ENCODE results near the gene ME2. TPM values are rescaled to one million over a fixed set of nuclear protein-coding genes. Genes with fewer than 3 reads are reported as not detected.

Gene ME2
- total RNA-seq, 4 donors from 2014 or later = 32.6 to 55.8 (median 48.0) TPM

DNA sequence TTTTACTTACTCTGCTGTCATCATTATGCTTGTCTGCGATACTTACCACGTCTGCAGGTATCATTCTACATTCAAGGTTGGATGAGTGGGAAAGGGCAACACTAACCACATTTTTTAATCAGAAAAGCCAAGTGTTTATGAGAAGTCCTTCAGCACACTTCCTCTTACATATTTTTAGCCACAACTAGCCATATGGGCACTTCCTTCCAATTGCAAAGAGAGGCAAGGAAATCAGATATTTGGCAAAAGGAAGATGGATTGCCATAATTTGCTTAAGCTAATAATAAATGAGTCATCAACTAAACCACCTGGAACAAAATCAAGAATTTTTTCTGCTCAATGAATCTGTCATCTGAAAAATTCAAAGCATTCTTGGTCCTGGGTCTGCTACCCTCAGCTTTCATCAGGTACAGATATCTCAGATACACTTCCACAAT is 42.4 kb upstream of the ME2 start:
- DNase-seq (ENCODE audit: low spot score in 2 of 2) = no peak
- no peak overlapping the region for H3K4me3 ChIP-seq
- H3K4me1 ChIP-seq = peaks cover 0 to 5% (median 0%) of the 10 kb centered on the region in 4 donors
- WGBS, 2 donors = 59 to 74% methylated on average over 2 of the region's 2 CpGs
- H3K27ac ChIP-seq = no peak overlapping the region
- TF ChIP-seq, protein P1, sequence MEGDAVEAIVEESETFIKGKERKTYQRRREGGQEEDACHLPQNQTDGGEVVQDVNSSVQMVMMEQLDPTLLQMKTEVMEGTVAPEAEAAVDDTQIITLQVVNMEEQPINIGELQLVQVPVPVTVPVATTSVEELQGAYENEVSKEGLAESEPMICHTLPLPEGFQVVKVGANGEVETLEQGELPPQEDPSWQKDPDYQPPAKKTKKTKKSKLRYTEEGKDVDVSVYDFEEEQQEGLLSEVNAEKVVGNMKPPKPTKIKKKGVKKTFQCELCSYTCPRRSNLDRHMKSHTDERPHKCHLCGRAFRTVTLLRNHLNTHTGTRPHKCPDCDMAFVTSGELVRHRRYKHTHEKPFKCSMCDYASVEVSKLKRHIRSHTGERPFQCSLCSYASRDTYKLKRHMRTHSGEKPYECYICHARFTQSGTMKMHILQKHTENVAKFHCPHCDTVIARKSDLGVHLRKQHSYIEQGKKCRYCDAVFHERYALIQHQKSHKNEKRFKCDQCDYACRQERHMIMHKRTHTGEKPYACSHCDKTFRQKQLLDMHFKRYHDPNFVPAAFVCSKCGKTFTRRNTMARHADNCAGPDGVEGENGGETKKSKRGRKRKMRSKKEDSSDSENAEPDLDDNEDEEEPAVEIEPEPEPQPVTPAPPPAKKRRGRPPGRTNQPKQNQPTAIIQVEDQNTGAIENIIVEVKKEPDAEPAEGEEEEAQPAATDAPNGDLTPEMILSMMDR (IDR thresholded peaks at IDR 0.05) = no peak
- peak in 1 of 2 donors; percentile 61 for TF ChIP-seq EP300 (IDR thresholded peaks at IDR 0.05)
- no peaks in the 10 kb centered on the region for H3K27me3 ChIP-seq
- H3K36me3 ChIP-seq = no peaks in the 10 kb centered on the region
- no peaks in the 10 kb centered on the region for H3K9me3 ChIP-seq

DNA sequence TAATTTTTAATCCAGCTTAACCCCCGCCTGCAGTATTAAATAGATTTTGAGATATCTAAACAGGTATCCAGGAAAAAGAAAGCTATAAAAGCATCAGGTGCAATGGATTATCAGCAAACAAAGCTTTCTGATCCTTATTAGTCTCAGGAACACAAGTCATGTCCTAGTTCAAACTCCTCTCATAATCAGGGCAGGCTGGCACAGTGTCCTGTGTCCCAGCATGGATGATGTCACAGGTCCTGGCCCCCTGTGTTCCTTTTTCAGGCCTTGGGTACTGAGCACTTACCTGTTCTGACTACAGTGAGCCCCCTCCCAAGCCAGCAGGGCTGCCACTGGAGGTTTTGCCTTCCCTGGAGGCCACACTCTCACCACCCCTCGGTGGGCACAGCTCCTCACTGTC is 39.6 kb upstream of the ME2 start:
- Histone ChIP-seq H3K4me3 (no peak overlapping the region), H3K36me3 (no peaks in the 10 kb centered on the region), H3K4me1 (peaks cover 0 to 5% (median 0%) of the 10 kb centered on the region in 4 donors), H3K27ac (no peak overlapping the region), H3K27me3 (no peaks in the 10 kb centered on the region), H3K9me3 (no peaks in the 10 kb centered on the region)
- no peak for DNase-seq (ENCODE audit: low spot score in 2 of 2)
- TF ChIP-seq, protein P1 (IDR thresholded peaks at IDR 0.05) = no peak
- TF ChIP-seq POLR2A (IDR thresholded peaks at IDR 0.05) (no peak), EP300 (IDR thresholded peaks at IDR 0.05) (no peak)
- 82 to 94% methylated on average over 2 of the region's 2 CpGs for WGBS, 2 donors

DNA sequence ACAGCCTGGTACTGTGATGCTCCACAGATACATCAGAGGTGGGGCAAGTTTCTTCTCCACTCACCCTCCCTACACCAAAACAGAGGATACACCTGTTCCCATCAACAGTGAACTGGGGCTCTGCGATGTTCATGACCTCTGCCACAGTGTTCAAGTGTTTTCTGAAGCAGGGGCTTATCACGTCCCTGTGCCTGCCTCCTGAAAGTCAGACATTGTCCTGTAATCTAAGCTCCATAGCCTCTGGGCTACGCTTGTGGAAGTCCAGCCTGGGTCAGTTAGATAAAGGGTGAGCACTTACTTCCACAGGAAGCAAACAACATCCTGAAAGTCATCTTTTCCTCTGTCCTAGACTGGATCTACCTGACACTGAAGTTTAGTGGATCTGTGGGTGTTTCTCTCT is 38.9 kb upstream of the ME2 start:
- no peaks in the 10 kb centered on the region for H3K9me3 ChIP-seq
- peaks cover 0 to 5% (median 0%) of the 10 kb centered on the region in 4 donors for H3K4me1 ChIP-seq
- H3K4me3 ChIP-seq = no peak overlapping the region
- WGBS, 2 donors = 41 to 54% methylated on average over 3 of the region's 3 CpGs
- H3K27ac ChIP-seq = no peak overlapping the region
- no peak for DNase-seq (ENCODE audit: low spot score in 2 of 2)
- TF ChIP-seq, protein P1 (IDR thresholded peaks at IDR 0.05) = no peak
- no peak for TF ChIP-seq POLR2A (IDR thresholded peaks at IDR 0.05)
- no peaks in the 10 kb centered on the region for H3K36me3 ChIP-seq
- H3K27me3 ChIP-seq = no peaks in the 10 kb centered on the region

DNA sequence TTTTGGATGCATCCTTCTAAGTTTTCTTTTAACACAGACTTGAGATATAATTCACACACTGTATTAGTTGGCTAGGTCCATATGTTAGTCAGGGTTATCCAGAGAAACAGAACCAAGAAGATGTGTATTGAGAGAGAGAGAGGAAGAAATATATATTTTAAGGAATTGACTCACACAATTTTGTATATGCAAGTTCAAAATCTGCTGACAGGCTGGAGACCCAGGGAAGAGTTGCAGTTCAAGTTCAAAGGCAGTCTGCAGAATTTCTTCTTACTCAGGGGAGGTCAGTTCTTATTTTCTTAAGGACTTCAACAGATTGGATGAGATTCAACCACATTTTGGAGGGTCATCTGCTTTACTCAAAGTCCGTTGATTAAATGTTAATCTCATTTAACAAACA is 36.1 kb upstream of the ME2 start:
- Histone ChIP-seq H3K4me1 (no peaks in the 10 kb centered on the region), H3K4me3 (no peak overlapping the region), H3K36me3 (no peaks in the 10 kb centered on the region), H3K27me3 (no peaks in the 10 kb centered on the region), H3K27ac (no peak overlapping the region), H3K9me3 (no peaks in the 10 kb centered on the region)
- WGBS, 2 donors = 3 to 4% methylated on average over 1 of the region's 1 CpG
- TF ChIP-seq POLR2A (IDR thresholded peaks at IDR 0.05) (no peak), EP300 (IDR thresholded peaks at IDR 0.05) (no peak)
- TF ChIP-seq, protein P1 (IDR thresholded peaks at IDR 0.05) = no peak
- no peak for DNase-seq (ENCODE audit: low spot score in 2 of 2)

DNA sequence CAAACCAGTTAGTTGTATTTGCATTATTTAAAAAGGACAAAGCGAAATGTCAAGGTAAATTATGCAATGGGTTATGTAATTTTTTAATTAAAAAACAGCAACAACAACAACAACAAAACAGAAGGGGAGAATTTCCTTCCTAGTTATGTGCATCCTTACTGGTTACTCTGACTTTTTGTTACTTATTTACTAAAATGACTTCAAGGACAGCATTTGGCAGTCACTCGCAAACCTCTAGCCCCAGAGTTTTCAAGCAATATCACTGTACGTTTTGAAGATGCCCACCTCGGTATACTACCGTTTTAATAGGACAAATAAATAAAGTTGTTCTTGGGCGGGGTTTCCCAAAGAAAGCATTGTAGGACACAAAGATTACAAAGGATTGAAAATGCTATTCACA is 34.4 kb upstream of the ME2 start:
- no peak overlapping the region for H3K27ac ChIP-seq
- peaks cover 0 to 3% (median 0%) of the 10 kb centered on the region in 4 donors for H3K4me1 ChIP-seq
- no peaks in the 10 kb centered on the region for H3K27me3 ChIP-seq
- no peaks in the 10 kb centered on the region for H3K9me3 ChIP-seq
- H3K4me3 ChIP-seq = no peak overlapping the region
- 72 to 77% methylated on average over 6 of the region's 6 CpGs for WGBS, 2 donors
- H3K36me3 ChIP-seq = no peaks in the 10 kb centered on the region
- TF ChIP-seq, protein P1 (IDR thresholded peaks at IDR 0.05) = no peak
- TF ChIP-seq POLR2A (IDR thresholded peaks at IDR 0.05) (no peak), EP300 (IDR thresholded peaks at IDR 0.05) (no peak)
- DNase-seq (ENCODE audit: low spot score in 2 of 2) = no peak

All from tibial nerve (tissue), 4 donors.